ENCODE results near the gene CCNYL1.
"Not testable (repeated sequence)": the region's sequence is repeated elsewhere in the genome, so short reads cannot be mapped to it uniquely, and the experiment has no call there.

Gene CCNYL1

GRCh38 chr2:207710814-207711740 lies at the start of gene CCNYL1:
Gene CCNYL1, plus strand, starts transcription at chr2:207711640. Its CDS starts 257 bp downstream, at chr2:207711897.
- peak; percentile 100 for DNase-seq (ENCODE audit: low read depth)

- no peak for DNase-seq (ENCODE audit: low read depth)
Observed at GRCh38 chr2:207662203-207662602, 49.2 kb upstream of the CCNYL1 start.

- DNase-seq (ENCODE audit: low read depth): no peak
Observed at GRCh38 chr2:207663870-207664545, 47.4 kb upstream of the CCNYL1 start.

GRCh38 chr2:207670887-207671286 lies 40.6 kb upstream of the CCNYL1 start:
- no peak for DNase-seq (ENCODE audit: low read depth)

GRCh38 chr2:207673431-207673830 lies 38.0 kb upstream of the CCNYL1 start:
- DNase-seq (ENCODE audit: low read depth): no peak

GRCh38 chr2:207674266-207674774 lies 37.1 kb upstream of the CCNYL1 start:
- DNase-seq (ENCODE audit: low read depth): no peak

GRCh38 chr2:207674826-207675225 lies 36.6 kb upstream of the CCNYL1 start:
- DNase-seq (ENCODE audit: low read depth): no peak

GRCh38 chr2:207676827-207677354 lies 34.5 kb upstream of the CCNYL1 start:
- peak; percentile 93 for DNase-seq (ENCODE audit: low read depth)

- DNase-seq (ENCODE audit: low read depth): no peak
Observed at GRCh38 chr2:207681431-207681830, 30.0 kb upstream of the CCNYL1 start.

- DNase-seq (ENCODE audit: low read depth): peak; percentile 39
Observed at GRCh38 chr2:207682557-207682956, 28.9 kb upstream of the CCNYL1 start.

GRCh38 chr2:207683438-207683837 lies 28.0 kb upstream of the CCNYL1 start:
- no peak for DNase-seq (ENCODE audit: low read depth)

GRCh38 chr2:207683879-207684627 lies 27.4 kb upstream of the CCNYL1 start:
- peak; percentile 99 for DNase-seq (ENCODE audit: low read depth)

GRCh38 chr2:207686812-207687211 lies 24.6 kb upstream of the CCNYL1 start:
- no peak for DNase-seq (ENCODE audit: low read depth)

GRCh38 chr2:207688597-207688996 lies 22.8 kb upstream of the CCNYL1 start:
- no peak for DNase-seq (ENCODE audit: low read depth)

GRCh38 chr2:207690845-207691461 lies 20.5 kb upstream of the CCNYL1 start:
- not testable (repeated sequence) for DNase-seq (ENCODE audit: low read depth)

- DNase-seq (ENCODE audit: low read depth): peak; percentile 36
Observed at GRCh38 chr2:207692206-207693065, 19.0 kb upstream of the CCNYL1 start.

GRCh38 chr2:207693641-207694249 lies 17.7 kb upstream of the CCNYL1 start:
- peak; percentile 25 for DNase-seq (ENCODE audit: low read depth)

GRCh38 chr2:207694811-207695281 lies 16.6 kb upstream of the CCNYL1 start:
- peak; percentile 82 for DNase-seq (ENCODE audit: low read depth)

GRCh38 chr2:207695293-207695692 lies 16.1 kb upstream of the CCNYL1 start:
- no peak for DNase-seq (ENCODE audit: low read depth)

GRCh38 chr2:207696911-207697310 lies 14.5 kb upstream of the CCNYL1 start:
- DNase-seq (ENCODE audit: low read depth): not testable (repeated sequence)
